Astrocyte of the cerebellum (primary cell): ENCODE measurements around the gene C22orf23.

Experiments
- DNase-seq: peaks from one replicate; pipeline ENCODE4 v3.0.0-alpha.2; 2011; ENCODE audit warnings: low read depth
- H3K4me3 ChIP-seq: 2 replicates; pipeline ENCODE4 v1.5.1; 2011; ENCODE audit warnings: mild to moderate bottlenecking, low read depth, low read length, moderate library complexity
- CTCF ChIP-seq: IDR thresholded peaks from 2 replicates; pipeline ENCODE4 v1.5.1; 2012; ENCODE audit warnings: low read length, low read depth, moderate library complexity, mild to moderate bottlenecking; ENCODE audit errors: missing control alignments
- in situ Hi-C: cut with HindIII; loops from 2 replicates; pipeline ENCODE4 v1.10.0; 2017; ENCODE audit warnings: low sequenced_read_pairs

C22orf23 gene

GRCh38 chr22:37953437-37954179, at the start of gene C22orf23, which contains the start of gene POLR2F:
C22orf23 (minus strand) TSS chr22:37953601; CDS start chr22:37953149, 452 bp downstream.
POLR2F (plus strand) TSS chr22:37953699; CDS start chr22:37953788, 89 bp downstream.
- H3K4me3 ChIP-seq = peak within 1 kb of the TSS; percentile 94
- in situ Hi-C loops = no loop called here
- peak; percentile 87 for DNase-seq
- TF ChIP-seq CTCF = no peak

GRCh38 chr22:37999640-38000272, 46.4 kb upstream of the C22orf23 start:
- in situ Hi-C loops = no loop called here
- peak; percentile 49 for DNase-seq
- no peak overlapping the region for H3K4me3 ChIP-seq
- TF ChIP-seq CTCF = no peak

- H3K4me3 ChIP-seq = no peak overlapping the region
- no peak for TF ChIP-seq CTCF
- in situ Hi-C loops = no loop called here
- no peak for DNase-seq
These were observed 45.8 kb upstream of the C22orf23 start for GRCh38 chr22:37999236-37999635.

- in situ Hi-C loops = no loop called here
- no peak overlapping the region for H3K4me3 ChIP-seq
- no peak for DNase-seq
- TF ChIP-seq CTCF = no peak
These were observed 45.1 kb upstream of the C22orf23 start for GRCh38 chr22:37998543-37998942.

GRCh38 chr22:37996515-37997246, 43.3 kb upstream of the C22orf23 start:
- in situ Hi-C loops = no loop called here
- DNase-seq = no peak
- H3K4me3 ChIP-seq = no peak overlapping the region
- no peak for TF ChIP-seq CTCF

GRCh38 chr22:37996079-37996478, 42.7 kb upstream of the C22orf23 start:
- no peak for TF ChIP-seq CTCF
- no peak overlapping the region for H3K4me3 ChIP-seq
- DNase-seq = no peak
- in situ Hi-C loops = no loop called here
